Myocyte (in vitro differentiated cells): Measurements from ENCODE around the gene CASZ1. TPM values are rescaled to one million over a fixed set of nuclear protein-coding genes. Genes with fewer than 3 reads are reported as not detected.

Experiments
- DNase-seq: peaks from one replicate; pipeline ENCODE4 v3.0.0-alpha.2; 2012; ENCODE audit warnings: low read depth
- total RNA-seq: library from RNA; depleted of rRNA; stranded (reverse); fragments of >200 nt; gene quantifications from 2 replicates; pipeline ENCODE4 v1.2.3, GENCODE V29; 2014

The CASZ1 gene
- total RNA-seq, 1 donor from 2014 or later: 11.6 TPM

DNA sequence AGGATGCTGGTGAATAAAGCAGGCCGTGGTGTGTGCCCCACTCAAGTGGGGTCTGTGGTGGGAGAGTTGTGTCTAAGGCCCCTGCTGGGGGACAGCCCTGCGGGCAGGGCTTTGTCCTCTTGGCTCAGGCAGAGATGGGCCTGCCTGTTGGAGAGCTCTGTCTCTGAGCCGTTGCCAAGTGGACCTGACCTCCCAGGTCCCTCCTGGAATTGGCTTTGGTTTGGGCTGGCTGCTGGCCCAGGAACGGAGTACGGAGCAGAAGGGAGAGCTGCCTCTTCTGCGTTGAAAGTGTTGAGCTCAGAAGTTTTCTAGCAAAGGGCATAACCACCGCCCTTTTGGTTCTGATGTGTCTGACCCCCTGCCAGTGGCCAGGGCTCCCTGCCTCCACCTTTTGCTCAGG, 167.8 kb downstream of the CASZ1 start:
- DNase-seq: no peak

DNA sequence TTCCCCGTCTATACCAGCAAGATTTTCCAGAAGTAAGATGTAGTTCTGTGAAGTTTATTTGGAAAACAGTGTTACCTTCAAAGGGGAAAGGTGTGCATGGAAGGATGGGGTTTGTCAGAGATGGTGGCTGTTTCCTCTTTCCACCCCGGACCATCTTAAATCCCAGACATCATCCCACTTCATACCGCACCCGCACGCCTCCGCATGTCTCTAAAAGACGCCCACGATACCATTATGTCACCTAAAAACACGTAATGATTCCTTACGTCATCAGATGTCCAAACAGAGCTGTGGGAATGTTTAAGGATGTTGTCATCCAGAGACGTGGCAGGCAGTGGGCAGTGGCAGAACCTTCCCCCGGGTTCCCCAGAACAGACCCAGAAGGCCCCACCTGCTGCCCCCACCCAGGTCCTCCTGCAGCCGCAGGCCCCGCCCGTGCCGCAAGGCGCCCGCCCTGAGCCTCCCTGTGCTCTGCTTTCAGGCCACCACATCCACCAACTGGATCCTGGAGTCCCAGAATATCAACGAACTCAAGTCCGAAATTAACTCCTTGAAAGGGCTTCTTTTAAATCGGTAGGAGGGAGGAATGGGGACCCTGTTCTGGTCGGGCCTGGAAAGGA, 169.5 kb downstream of the CASZ1 start:
- DNase-seq: no peak

DNA sequence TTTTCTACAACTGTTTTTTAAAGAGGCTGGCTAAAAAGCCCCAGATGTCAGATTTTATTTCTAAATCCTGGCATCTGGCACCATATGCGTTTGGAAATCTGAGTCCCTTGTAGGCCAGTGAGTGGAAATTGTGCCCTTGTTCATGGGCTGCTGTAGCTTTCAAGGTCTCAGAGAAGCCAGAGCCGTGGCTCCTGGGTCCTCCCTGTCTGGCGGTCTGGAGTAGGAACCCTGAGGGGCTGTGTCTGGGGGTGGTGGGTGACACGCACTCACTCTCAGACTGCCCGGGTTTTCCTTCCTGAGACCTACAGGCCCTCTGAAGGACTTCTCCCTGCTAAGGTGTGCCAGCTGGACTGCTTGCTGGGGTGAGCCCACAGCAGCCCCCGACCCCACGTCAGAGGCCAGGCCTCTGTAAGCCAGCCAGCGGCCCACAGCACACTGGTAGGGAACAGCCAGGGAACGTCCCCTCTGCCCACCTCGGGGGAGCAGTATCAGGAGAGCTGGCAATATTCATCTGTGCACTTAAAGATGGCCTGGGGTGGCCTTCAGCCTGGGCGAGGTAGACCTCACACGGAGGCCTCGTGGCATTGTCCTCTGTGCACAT, 170.2 kb downstream of the CASZ1 start:
- no peak for DNase-seq

DNA sequence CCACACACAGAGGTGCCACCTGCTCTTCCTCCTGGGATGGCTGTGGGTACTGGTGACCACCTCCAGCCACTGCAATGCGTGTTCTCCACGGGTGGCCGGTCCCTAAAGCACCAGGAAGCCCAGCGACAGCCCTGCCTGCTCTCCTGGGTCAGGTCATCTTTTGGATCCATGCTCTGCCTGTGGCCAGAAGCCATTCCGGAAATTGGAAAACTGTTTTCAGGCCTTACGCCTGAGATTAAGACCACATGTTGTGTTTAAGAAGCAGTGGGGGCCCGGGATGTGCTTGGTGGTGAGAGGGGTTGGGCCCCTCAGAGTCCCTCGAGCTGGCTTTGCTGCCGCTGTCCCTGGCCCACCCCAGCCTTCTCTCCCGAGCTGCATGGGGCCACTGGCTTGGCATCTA, 170.9 kb downstream of the CASZ1 start:
- no peak for DNase-seq

DNA sequence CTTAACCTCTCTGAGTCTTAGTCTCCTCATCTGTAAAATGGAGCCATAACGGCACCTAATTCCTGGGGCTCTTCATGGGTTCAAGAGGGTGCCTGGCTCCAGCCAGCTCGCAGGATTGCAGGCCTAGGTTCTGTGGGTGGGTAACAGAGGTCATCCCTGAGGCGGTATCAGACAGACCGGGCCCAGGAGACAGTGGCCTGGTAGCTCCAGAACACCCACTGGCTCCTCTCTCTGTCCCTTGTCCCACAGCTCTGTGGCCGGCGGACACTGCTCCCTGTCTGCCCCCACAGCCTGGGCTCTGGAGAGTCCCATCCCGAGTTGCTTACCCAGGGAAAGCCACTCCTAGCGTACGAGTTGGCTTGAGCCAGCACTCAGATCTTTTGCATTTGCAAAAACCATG, 171.4 kb downstream of the CASZ1 start:
- no peak for DNase-seq

DNA sequence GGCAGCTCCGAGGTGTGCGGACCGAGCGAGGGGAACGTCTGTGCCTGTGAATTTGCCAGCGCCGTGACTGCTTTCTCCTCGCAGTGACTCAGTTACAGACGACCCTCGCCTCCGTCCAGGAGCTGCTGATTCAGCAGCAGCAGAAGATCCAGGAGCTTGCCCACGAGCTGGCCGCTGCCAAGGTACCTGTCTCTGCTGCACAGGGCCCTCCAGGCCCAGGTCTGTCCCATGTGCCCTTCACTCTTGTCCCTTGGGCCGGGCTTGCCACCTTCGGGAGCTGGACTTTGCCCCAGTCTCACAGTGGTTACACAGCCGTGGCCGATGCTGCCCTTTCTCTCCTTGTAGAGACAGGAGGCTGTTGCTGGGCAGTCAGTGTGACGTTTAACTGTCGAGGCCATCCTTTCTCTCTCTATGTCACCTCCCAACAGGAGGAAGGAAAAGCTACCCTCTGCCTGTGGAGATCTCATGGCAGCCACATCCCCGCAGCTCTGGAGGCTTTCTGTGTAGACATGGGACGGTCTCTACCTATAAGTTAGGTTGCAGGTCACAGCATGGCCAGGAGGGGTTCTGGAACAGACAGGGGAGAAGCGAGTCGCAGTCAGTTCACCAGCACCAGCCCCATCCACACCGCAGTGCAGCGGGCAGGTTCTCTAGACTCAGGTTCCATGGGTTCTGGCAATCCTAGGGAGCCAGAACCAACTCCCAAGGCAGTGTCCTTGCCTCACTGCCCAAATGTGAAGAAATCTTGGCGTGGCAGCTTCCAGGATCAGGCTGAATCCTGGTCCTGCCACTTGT, 172.0 kb downstream of the CASZ1 start:
- DNase-seq: no peak

DNA sequence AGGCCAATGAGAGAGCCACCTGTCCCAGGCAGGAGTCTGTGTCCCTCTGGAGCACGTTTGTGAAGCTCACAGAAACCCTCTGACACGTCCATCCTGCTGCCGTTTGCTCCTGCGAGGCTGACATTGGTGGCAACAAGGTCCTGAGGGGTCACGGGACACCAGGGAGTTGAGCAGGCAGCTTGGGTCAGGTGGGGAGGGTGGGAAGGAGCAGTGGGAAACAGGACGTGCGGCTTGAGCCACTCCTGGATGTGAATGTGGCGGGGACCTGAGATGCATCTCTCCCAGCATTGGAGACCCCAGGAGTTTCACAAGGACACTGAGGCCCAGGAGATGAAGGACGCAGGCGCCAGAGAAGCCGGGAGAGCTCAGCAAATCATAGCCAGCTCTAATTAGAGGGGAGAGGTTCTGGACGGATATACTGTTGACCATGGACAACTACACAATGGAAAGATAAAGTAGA, 172.7 kb downstream of the CASZ1 start:
- no peak for DNase-seq

DNA sequence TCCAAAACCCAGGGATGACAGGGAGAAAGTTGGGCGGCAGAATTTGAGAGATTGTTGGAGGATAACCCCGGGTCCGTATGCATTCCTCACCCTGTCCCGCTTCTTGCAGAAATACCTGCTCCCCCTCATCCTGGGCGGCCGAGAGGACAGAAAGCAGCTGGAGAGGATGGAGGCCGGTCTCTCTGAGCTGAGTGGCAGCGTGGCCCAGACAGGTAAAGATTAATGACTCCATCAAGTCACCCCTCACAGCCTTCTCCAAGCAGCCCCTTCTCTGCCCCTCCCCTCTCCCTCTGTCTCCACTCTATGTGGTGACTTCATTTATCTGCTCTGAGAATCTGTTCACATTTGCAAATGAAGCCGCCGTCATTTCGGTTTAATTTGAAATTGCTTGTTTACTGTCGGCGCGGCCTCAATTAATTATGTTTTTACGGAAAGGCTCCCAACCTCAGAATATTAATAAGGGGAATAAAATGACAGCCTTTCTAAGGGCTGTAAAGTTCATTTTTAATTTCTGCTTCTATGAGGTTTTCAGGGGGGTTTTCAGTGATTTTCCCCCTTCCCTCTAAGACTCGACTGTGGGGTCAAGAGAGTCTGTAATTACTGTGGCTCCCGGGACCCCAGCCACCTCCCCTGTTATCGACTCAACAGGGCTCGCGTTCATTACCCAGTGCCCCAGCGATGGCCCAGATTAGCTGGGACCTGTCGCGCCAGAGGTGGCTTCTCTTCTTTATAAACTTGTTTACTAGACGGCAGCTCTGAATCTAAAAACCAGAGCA, 173.3 kb downstream of the CASZ1 start:
- DNase-seq: no peak

DNA sequence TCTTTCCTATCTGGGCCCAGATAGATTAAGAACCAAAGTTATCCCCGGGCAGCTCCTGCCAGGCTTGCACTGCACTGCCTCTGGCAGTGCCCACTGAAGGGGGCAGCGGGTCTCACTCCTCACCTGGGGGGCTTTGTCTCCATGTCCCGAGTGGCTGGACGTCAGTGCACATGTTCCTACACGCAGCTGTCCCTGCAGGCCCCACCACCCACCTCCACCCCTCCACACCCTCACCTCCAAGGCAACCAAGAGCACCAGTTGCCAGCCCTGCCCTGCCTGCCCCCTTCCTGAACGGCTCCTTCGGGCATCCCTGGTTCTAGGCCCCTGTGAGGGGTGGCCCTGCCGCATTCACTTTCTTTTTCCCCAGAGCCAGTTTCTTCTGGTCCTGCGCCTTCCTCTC, 174.5 kb downstream of the CASZ1 start:
- no peak for DNase-seq

DNA sequence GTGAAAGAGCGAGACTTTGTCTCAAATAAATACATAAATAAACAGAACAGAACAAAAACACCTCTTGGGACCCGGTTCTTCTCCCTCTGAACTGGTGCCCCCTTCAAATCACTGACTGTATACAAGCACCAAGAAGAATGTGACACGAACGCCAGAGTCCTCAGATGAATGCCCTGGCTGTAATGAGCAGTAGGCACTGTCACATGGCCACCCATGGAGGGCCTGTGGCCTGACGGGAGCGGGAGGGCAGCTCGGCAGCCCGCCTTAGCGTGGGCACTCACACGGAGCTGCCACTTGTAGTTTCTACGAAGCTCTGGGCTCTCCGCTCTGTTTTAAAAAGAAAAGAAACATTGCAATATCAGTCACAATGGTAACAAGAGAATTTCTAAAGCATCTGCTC, 175.7 kb downstream of the CASZ1 start:
- DNase-seq: no peak

DNA sequence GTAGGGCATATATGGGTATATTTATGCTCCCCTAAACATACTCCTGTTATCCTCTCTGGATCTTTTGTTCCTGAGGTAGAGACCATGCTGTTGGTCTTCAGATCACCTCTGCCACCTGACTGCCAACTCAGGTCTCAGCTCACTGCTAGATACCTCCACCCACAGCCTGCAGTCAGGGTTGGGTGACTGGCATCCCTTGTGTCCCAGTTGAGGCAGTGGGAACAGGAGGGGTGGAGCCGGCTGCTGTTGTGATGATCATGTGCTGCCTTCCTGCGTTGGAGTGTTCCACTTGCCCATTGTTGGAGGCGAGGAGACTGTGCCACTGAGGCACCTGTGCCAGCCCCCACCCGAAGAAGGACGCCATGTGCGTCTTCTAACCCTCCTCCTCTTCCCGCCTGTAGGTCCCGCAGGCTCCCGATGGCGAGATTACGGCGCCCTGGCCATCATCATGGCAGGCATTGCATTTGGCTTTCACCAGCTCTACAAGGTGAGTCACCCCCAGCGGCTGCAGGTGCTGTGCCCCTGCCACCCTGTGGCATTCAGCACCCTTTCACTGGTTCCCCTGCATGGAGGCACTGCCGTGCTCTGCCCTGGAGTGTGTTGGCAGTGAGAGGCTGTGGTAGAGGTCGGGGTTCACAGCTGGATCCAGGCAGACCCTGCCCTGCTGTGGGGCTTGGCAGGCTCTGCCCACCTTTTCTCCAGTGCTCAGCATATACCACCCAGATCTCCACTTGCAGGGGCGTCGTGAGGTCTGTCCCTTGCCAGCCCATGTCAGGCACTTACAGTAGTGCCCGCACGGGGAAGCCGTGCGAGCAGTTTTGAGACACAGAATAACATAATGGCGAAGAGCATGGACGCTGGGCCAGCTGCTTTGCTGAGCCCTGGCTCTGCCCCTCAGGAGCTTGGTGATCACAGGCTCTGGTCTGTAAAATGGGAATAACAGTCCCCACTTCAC, 178.2 kb downstream of the CASZ1 start:
- DNase-seq: no peak

DNA sequence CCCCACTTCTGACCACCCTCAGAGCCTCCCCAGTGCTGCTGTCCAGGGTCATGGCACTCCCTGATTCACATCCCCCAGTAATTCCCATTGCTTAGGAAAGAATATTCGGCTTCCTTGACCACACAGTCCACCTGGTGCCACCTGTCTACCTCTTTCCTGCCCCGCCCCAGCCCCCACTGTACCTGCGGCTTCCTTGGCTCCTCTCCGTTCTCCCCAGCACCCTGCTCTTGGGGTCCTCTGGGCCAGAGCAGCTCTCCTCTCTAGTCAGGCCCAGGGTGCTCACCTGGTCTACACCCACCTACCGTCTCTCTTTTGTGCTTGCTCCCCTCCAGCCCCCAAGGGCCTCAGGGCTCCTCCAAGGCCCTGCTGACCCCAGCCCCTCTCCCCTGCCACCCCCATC, 179.1 kb downstream of the CASZ1 start:
- DNase-seq: no peak

DNA sequence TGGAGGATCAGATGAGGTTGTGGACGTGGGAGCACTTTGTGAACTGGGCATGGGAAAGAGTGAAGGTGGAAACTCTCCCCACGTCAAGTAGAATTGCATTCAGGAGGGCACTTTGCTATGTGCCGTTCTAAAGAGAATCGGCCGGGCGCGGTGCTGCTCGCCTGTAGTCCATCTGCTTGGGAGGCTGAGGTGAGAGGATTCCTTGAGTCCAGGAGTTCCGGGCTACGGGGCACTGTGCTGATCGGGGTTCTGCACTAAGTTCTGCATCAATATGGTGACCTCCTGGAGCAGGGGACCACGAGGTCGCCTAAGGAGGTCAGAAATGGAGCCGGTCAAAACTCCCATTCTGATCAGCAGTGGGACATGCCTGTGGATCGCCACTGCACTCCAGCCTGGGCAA, 179.8 kb downstream of the CASZ1 start:
- DNase-seq: no peak

DNA sequence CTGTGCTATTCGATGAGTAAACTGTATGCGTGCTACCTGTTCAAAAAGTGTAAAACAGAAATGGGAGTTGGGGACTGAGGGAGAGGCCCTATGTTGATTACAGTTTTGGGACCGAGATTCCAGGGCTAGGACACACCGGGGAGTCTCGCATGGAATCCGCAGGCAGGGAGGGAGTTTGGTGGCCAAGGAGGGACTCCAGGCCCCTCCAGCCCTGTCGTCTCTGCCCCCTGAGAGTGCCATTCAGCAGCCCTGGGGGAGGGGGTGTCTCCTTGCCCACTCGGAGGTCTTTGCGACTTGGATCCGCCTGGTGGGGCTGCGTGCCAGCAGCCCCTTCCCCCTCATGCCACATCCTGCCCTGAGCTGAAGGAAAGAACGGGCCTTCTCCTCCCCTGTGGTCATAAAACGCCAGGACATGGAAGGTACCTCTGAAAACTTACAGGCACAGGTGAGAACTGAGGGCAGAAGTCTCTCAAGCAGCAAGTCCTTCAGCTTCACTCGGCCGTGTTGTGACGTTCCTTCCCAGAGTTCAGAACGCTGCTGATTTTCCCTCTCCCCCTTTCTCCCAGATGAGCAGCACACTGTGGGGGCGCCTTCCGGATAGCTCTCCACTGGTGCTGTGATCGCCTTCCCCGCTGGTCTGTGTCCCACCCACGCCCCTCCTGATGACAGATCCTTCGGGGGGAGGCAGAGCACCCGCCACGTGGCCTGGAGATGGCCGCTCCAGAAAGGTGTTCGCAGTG, 180.3 kb downstream of the CASZ1 start:
- no peak for DNase-seq

DNA sequence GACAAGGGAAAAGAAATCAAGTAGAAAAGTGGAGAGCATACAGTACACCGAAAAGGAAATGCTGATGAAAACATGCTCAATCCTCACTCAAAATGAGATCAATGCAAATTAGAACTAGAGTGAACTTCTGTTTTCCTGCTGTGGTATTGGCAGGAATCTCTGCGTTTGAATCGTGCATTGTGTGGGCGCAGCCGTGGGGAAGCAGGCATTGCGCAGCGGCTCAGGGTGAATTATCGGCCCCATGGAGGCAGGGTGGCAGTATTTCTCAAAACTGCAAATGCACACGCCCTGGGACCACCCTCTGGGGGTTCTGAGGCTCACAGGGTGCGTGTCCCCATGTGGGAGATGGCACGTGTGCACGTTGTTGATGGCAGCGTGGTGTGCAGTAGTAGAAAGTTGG, 181.1 kb downstream of the CASZ1 start:
- no peak for DNase-seq

DNA sequence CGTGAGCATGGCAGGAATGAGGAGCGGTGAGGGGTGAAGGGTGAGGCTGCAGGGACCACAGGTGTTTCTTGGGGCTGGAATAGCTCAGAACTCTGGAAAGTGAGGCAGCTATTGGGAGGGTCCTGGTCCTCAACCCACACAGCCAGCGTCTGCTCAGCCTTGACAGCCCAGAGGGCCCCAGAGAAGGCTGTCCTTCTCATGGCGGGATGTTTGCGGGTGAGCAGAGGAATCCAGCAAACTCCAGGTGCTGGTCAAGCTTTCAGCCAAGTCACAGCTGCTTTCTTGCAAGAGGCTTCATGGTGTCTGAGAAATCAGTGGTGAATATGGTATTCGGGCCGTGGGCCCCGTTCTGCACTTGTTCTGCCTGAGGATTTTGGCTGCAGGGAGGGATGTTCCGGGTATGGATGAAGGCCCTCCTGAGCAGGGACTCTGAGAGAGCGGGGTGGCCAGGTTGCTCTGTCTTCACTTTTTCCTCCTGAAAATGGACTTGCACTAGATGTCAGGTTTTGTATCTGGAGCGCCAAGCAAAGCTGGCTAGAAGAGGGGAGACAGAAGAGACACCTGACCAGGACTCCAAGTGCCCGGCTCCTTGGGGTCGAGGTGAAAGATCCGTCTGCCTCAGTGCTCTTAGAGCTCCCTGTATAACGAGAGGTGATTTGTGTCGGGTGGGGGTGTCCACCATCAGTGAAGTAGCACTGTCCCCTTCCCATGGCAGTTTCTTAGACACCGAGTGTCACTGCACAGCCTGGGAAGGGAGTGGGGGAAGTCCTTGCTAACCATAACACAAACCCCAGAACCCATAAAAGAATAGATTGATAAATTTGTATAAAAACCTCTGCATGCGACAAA, 181.8 kb downstream of the CASZ1 start:
- DNase-seq: no peak

DNA sequence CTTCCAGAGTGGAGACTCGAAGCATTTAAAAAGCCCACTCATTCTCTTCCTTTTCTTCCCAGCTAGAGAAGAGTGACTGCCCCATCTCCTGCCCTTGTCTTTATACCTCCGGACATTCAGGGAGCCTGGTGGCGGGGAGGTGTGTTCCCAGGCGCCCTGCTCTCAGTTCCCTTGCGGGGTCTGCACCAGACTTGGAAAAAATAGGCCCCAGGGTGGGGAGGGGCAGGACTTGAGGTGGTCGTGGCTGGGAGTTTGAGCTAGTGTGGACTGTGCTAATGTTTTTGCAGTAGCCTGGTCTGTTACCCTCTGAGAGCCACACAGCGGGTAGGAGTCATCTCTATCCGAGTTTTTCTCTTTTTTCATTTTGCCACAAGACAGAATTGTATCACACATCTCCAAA, 182.6 kb downstream of the CASZ1 start:
- DNase-seq: no peak

DNA sequence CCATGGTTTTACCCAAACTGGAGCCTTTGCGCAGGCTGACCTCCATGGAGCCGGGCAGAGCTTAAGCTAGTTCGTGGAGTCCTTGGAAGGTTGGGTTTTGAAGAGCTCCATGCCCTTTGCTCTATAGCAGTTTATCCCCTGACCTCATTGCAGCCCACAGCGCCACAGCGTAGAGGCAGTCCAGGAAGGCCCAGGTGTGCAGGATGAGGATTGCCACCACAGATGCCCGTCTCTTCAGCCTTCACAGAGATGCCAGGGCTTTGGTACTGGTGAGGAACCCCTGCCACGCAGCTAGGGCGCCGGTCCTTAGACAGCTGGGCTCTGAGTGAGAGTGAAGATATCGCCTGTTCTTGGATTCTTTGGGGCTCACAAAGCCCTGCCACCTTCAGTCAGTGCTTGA, 183.1 kb downstream of the CASZ1 start:
- DNase-seq: no peak
